Kidney (tissue), 14 donors: ENCODE data around the gene MACROD2. TPM values are rescaled to one million over a fixed set of nuclear protein-coding genes. Genes with fewer than 3 reads are reported as not detected.

ENCODE experiments used
- DNase-seq, 5 donors: peaks; one replicate each; pipeline ENCODE4 v3.0.0-alpha.2; 2013 to 2020
- FAIRE-seq: peaks from 2 replicates; lab custom pipeline; 2012; peaks lifted over from hg19 to GRCh38; lab: Jason Lieb, UNC
- H3K27ac ChIP-seq, 2 donors: one replicate each; pipeline ENCODE4 v1.7.0; 2013; ENCODE audit warnings: low read depth in 2 of 2, low read length in 2 of 2, inconsistent platforms in 1 of 2
- H3K27me3 ChIP-seq: one replicate; pipeline ENCODE4 v1.7.1; 2013; ENCODE audit warnings: low read length, inconsistent platforms; ENCODE audit not compliant: control insufficient read depth, insufficient read depth
- H3K36me3 ChIP-seq, 3 donors: one replicate each; pipeline versions ENCODE4 v1.7.0 to v1.7.1; 2013; ENCODE audit warnings: low read length in 3 of 3, control low read depth in 1 of 3, inconsistent platforms in 1 of 3; ENCODE audit not compliant: insufficient read depth in 3 of 3, control insufficient read depth in 2 of 3
- H3K4me1 ChIP-seq, 3 donors: one replicate each; pipeline versions ENCODE4 v1.7.0 to v1.7.1; 2013; ENCODE audit warnings: low read length in 3 of 3, inconsistent platforms in 1 of 3, low read depth in 1 of 3; ENCODE audit not compliant: control insufficient read depth in 2 of 3, insufficient read depth in 2 of 3
- H3K4me3 ChIP-seq, 3 donors: one replicate each; pipeline versions ENCODE4 v1.7.0 to v1.8.1; 2013; ENCODE audit warnings: low read length in 3 of 3, control low read depth in 1 of 3, inconsistent platforms in 1 of 3
- H3K9ac ChIP-seq, 3 donors: one replicate each; pipeline versions ENCODE4 v1.7.0 to v1.7.1; 2013; ENCODE audit warnings: low read length in 3 of 3, control low read depth in 1 of 3, inconsistent platforms in 1 of 3
- H3K9me3 ChIP-seq, 3 donors: one replicate each; pipeline versions ENCODE4 v1.7.0 to v1.7.1; 2013; ENCODE audit warnings: low read length in 3 of 3, control low read depth in 1 of 3, inconsistent platforms in 1 of 3; ENCODE audit not compliant: control insufficient read depth in 2 of 3, insufficient read depth in 1 of 3
- intact Hi-C: fragments of 100-400 bp; cut with DNase I; formaldehyde crosslinking; loops from one replicate; pipeline ENCODE4 v1.11.1; 2022
- polyA plus RNA-seq: library from polyadenylated mRNA; stranded (reverse); fragments of 350-450 nt; fragmentation: Illumina TruSeq; extraction: RNeasy Lipid Tissue Mini Kit (QIAGEN cat#74804); gene quantifications from one replicate; pipeline ENCODE4 v1.2.3, GENCODE V29; 2014; ENCODE audit warnings: low read depth, low replicate concordance; ENCODE audit not compliant: insufficient read depth
- total RNA-seq: library from RNA; stranded (reverse); fragmentation: NEBNext Ultra II Directional; extraction: Animal tissue kit (Norgen Biotek cat#: 25700); gene quantifications from one replicate; pipeline ENCODE4 v1.2.1, GENCODE V29; 2021
- TF ChIP-seq, protein P1 (sequence below): IDR thresholded peaks from 3 replicates; pipeline ENCODE4 v1.5.1; 2012; ENCODE audit warnings: mild to moderate bottlenecking, moderate library complexity, borderline replicate concordance; ENCODE audit not compliant: insufficient read depth; ENCODE audit errors: extremely low read depth
- donor health status: control.
- donor health status: control.
- donor health status: control.
- donor health status: control.
- donor health status: control.
- donor health status: DM: yes; HTN: yes; CAD: no.
- donor health status: Normal renal cell carcinoma (clear cell type).

The MACROD2 gene
- total and polyA plus RNA-seq, 2 donors from 2014 or later, result 3.0 to 10.0 TPM

DNA sequence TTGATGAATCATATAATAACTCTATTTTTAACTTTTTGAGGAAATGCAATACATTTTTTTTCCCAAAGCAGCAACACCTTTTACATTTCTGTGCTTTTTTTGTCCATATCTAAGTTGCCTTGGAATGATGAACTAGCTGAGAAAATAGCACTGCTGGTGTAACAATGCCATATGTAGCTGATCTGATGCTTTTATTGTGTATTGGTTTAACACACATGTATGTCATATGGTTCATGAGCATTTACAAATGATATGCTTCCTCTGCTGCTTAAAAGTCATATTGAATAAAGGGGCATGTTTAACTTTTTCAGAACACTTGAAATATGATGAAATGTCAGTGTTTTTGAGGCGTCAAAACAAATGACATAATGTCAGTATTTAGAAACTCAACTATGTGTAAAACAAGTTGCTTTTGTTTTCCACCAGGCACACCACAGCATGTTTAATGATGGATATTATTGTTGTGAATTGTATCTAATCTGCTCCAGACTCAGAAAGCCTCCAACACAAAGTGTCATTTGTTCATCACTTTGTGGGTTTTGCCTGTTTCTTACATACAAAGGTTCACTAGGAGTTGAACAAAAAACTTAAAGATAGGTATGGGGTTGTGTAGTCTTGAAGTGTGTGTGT is 1117.9 kb downstream of the MACROD2 start:
- intact Hi-C loops, result no loop called here
- no peak overlapping the region for H3K9ac ChIP-seq
- H3K9me3 ChIP-seq, result no peaks in the 10 kb centered on the region
- no peaks in the 10 kb centered on the region for H3K27me3 ChIP-seq
- TF ChIP-seq, protein P1, sequence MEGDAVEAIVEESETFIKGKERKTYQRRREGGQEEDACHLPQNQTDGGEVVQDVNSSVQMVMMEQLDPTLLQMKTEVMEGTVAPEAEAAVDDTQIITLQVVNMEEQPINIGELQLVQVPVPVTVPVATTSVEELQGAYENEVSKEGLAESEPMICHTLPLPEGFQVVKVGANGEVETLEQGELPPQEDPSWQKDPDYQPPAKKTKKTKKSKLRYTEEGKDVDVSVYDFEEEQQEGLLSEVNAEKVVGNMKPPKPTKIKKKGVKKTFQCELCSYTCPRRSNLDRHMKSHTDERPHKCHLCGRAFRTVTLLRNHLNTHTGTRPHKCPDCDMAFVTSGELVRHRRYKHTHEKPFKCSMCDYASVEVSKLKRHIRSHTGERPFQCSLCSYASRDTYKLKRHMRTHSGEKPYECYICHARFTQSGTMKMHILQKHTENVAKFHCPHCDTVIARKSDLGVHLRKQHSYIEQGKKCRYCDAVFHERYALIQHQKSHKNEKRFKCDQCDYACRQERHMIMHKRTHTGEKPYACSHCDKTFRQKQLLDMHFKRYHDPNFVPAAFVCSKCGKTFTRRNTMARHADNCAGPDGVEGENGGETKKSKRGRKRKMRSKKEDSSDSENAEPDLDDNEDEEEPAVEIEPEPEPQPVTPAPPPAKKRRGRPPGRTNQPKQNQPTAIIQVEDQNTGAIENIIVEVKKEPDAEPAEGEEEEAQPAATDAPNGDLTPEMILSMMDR, result no peak
- no peaks in the 10 kb centered on the region for H3K4me1 ChIP-seq
- H3K27ac ChIP-seq, result no peak overlapping the region
- no peak overlapping the region for H3K4me3 ChIP-seq
- no peaks in the 10 kb centered on the region for H3K36me3 ChIP-seq
- FAIRE-seq (no peak), DNase-seq (no peak)

DNA sequence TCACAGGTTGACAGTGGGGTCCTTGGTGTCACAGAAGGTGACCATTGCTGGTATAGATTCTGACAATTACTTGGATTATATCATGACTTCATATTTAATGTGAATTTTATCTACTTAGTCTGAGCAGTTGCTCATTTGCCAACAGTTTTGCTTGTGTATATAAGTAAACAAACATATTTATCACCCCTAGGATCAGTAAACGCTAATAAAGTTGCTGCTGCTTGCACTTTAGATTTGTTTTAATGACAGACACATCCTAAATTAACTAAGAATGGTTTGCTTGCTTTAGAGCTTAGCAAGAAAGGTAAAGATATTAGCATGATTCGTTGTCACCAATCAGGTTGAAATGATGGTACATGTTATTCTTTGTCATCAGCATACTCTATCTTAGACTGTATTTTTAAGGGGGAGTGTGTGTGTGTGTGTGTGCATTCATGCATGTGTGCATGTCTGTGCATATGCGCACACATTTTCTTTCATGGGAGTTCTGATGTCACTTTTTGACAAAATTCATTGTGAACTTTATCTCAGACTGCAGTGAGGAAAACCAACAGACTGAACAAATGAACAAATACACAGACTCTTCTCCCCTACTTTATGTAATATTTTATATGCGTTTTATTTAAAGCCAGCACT is 1124.7 kb downstream of the MACROD2 start:
- Histone ChIP-seq H3K27ac (no peak overlapping the region), H3K9me3 (no peaks in the 10 kb centered on the region), H3K36me3 (no peaks in the 10 kb centered on the region), H3K9ac (no peak overlapping the region), H3K4me3 (no peak overlapping the region), H3K4me1 (no peaks in the 10 kb centered on the region), H3K27me3 (no peaks in the 10 kb centered on the region)
- DNase-seq (no peak), FAIRE-seq (no peak)
- intact Hi-C loops, result no loop called here
- TF ChIP-seq, protein P1, result no peak

DNA sequence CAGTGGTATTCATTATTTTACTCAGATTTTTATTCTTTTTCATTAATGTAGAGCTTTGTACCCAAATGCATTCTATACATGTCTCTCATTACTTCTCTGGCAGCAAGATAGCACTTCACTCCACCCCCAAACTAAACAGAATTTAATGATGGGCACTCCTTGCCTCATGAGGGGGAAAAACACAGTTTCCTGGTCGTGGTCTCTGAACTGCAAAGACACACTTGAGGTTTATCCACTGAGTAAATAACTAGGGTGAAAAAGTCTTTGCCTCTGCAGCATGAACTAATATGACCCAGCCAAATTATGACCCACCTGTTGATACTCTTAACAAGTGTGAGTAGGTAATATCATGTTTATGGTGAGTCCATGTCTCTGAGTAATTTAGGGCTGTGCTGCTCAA is 1127.3 kb downstream of the MACROD2 start:
- FAIRE-seq, result no peak
- Histone ChIP-seq H3K27ac (no peak overlapping the region), H3K27me3 (no peaks in the 10 kb centered on the region), H3K4me3 (no peak overlapping the region), H3K36me3 (no peaks in the 10 kb centered on the region), H3K4me1 (no peaks in the 10 kb centered on the region), H3K9me3 (no peaks in the 10 kb centered on the region), H3K9ac (no peak overlapping the region)
- TF ChIP-seq, protein P1, result no peak
- DNase-seq, result no peak
- intact Hi-C loops, result no loop called here
